ENCODE measurements around the gene LITAFD. TPM values are rescaled to one million over a fixed set of nuclear protein-coding genes. Genes with fewer than 3 reads are reported as not detected.
A peak's percentile ranks its signal among the peaks of the same experiment; 100 is the strongest.

LITAFD gene
- total and polyA plus RNA-seq, 10 of the 15 experiments (the other 5 are each of a cell fraction or from before 2014, with no cell fraction given) = not detected

DNA sequence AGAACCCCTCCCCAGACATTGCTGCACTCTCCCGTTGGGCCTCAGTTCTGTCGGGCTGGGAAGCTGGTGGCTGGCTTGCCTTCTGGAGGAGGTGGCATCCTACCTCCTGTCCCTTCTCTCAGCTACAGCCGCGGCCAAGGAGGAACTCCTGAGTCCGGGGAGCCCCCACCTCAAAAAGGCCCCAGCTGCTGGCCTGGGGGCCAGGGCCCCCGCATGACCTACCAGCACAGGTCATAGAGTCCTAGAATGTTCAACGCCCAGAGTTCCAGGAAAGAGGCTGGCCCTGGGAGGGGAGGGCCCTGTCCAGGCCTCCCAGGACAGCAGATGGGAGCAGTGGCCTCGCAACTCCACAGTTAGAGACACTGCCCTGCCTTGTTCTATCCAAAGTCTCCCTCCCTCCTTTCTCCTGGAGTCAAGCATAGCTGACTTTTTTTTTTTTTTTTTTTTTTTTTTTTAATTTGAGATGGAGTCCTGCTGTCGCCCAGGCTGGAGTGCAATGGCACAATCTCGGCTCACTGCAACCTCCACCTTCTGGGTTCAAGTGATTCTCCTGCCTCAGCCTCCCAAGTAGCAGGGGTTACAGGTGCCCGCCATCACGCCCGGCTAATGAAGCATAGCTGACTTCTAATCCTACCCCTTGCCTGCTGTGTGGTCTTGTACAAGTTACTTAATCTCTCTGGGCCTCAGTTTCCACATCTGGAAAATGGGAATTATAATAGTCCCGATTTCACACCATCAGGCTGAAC, 20.4 kb upstream of the LITAFD start:
- Histone ChIP-seq H3K4me3 (no peak overlapping the region), H3K9me3 (replicated peaks; ENCODE audit: control insufficient read depth, insufficient read depth, low read length) (no peaks in the 10 kb centered on the region; the same call in 2 of the 3 replicates), H4K20me1 (ENCODE audit: control insufficient read depth, insufficient read depth) (peaks cover 8% of the 10 kb centered on the region), H3K4me1 (ENCODE audit: control insufficient read depth, insufficient read depth, low read length) (peaks cover 6% of the 10 kb centered on the region; the same call in 1 of the 2 replicates), H3K9ac (ENCODE audit: control insufficient read depth, insufficient read depth, low read length) (no peak overlapping the region), H3K79me2 (ENCODE audit: control insufficient read depth, insufficient read depth, low read length) (peaks cover 58% of the 10 kb centered on the region), H3K36me3 (ENCODE audit: control insufficient read depth in 2 of 2, insufficient read depth in 2 of 2, low read length in 1 of 2) (peaks cover 21 to 23% of the 10 kb centered on the region in 2 experiments), H3K27ac (ENCODE audit: control insufficient read depth, insufficient read depth) (no peak overlapping the region), H3K27me3 (replicated peaks in 1 of 2; ENCODE audit: control insufficient read depth in 2 of 2, insufficient read depth in 2 of 2, low read length in 1 of 2) (no peaks in the 10 kb centered on the region), H3K4me2 (ENCODE audit: control insufficient read depth, insufficient read depth) (no peak overlapping the region), H2AFZ (ENCODE audit: control insufficient read depth, low read depth, low read length) (no peak overlapping the region)
- ATAC-seq = no peak
- DNase-seq (ENCODE audit: low read depth, low spot score) = no peak
- intact Hi-C loops (cut with micrococcal nuclease; ENCODE audit: unreplicated experiment) = no loop called here
- FAIRE-seq = no peak
- ChIA-PET CTCF (interaction anchor here (0.5 kb wide), 1 partner anchor 42 kb away, joined by 3 read pairs; no protein-coding TSS in a partner anchor), POLR2A (interaction anchor here (0.6 kb wide), 2 partner anchors 30 to 1092 kb away, joined by 3 to 5 read pairs; no protein-coding TSS in a partner anchor), SMC1A (ENCODE audit: uncharacterized antibody, unreplicated experiment) (interaction anchor here (0.6 kb wide), 1 partner anchor 19 kb away, joined by 3 read pairs; no protein-coding TSS in a partner anchor), RAD21 (ENCODE audit: unreplicated experiment) (interaction anchor here (0.6 to 0.7 kb wide), 2 partner anchors 12 to 787 kb away, joined by 3 read pairs; no protein-coding TSS in a partner anchor)
- in situ Hi-C loops (cut with MboI) = no loop called here
- no TSS peak for BruUV-seq (replicated peaks)
- TF ChIP-seq MXI1 (IDR thresholded peaks at IDR 0.05; ENCODE audit: low read depth, low read length) (no peak), POLR2A (IDR thresholded peaks at IDR 0.05; ENCODE audit: low read depth, low read length) (peak; percentile 48), POLR2AphosphoS2 (IDR thresholded peaks at IDR 0.05; ENCODE audit: low read depth, low read length) (0 out of 2 replicates have a peak, but pooled peaks have one; percentile 20)
- WGBS (ENCODE audit: insufficient coverage, insufficient replicate concordance, low lambda C conversion rate, missing lambda C conversion rate) = 95% methylated on average over 11 of the region's 14 CpGs

- peaks cover 66% of the 10 kb centered on the region for H3K79me2 ChIP-seq (ENCODE audit: control insufficient read depth, insufficient read depth, low read length)
- no peak for DNase-seq (ENCODE audit: low read depth, low spot score)
- no peak overlapping the region for H3K27ac ChIP-seq (ENCODE audit: control insufficient read depth, insufficient read depth)
- WGBS (ENCODE audit: insufficient coverage, insufficient replicate concordance, low lambda C conversion rate, missing lambda C conversion rate) = 81% methylated on average over 14 of the region's 14 CpGs
- POLR2A ChIA-PET = interaction anchor here (0.6 kb wide), 1 partner anchor 1091 kb away, joined by 5 read pairs; no protein-coding TSS in a partner anchor
- no peak for FAIRE-seq
- no peak overlapping the region for H3K9ac ChIP-seq (ENCODE audit: control insufficient read depth, insufficient read depth, low read length)
- H3K4me2 ChIP-seq (ENCODE audit: control insufficient read depth, insufficient read depth) = no peak overlapping the region
- in situ Hi-C loops (cut with MboI) (no loop called here), intact Hi-C loops (cut with micrococcal nuclease; ENCODE audit: unreplicated experiment) (no loop called here)
- TF ChIP-seq FOXK2 (IDR thresholded peaks at IDR 0.05) (0 out of 2 replicates have a peak, but pooled peaks have one; percentile 7), BCL3 (IDR thresholded peaks at IDR 0.05; ENCODE audit: borderline replicate concordance, insufficient read depth, low read depth, low read length, poor library complexity, severe bottlenecking) (peak; percentile 13), SREBF2 (IDR thresholded peaks at IDR 0.05; ENCODE audit: low read length) (no peak)
- RAD21 ChIA-PET (ENCODE audit: unreplicated experiment) = interaction anchor here (0.6 kb wide), 1 partner anchor 62 kb away, joined by 3 read pairs; no protein-coding TSS in a partner anchor
- SMC1A ChIA-PET (ENCODE audit: uncharacterized antibody, unreplicated experiment) = no interaction called here
- H3K9me3 ChIP-seq (replicated peaks; ENCODE audit: control insufficient read depth, insufficient read depth, low read length) = no peaks in the 10 kb centered on the region; the same call in 2 of the 3 replicates
- peaks cover 8% of the 10 kb centered on the region for H4K20me1 ChIP-seq (ENCODE audit: control insufficient read depth, insufficient read depth)
- H2AFZ ChIP-seq (ENCODE audit: control insufficient read depth, low read depth, low read length) = no peak overlapping the region
- no peaks in the 10 kb centered on the region for H3K27me3 ChIP-seq (replicated peaks in 1 of 2; ENCODE audit: control insufficient read depth in 2 of 2, insufficient read depth in 2 of 2, low read length in 1 of 2)
- CTCF ChIA-PET = interaction anchor here (1.2 kb wide), 1 partner anchor 43 kb away, joined by 3 read pairs; no protein-coding TSS in a partner anchor
- no peak overlapping the region for H3K4me3 ChIP-seq
- peaks cover 20 to 21% of the 10 kb centered on the region in 2 experiments for H3K36me3 ChIP-seq (ENCODE audit: control insufficient read depth in 2 of 2, insufficient read depth in 2 of 2, low read length in 1 of 2)
- H3K4me1 ChIP-seq (ENCODE audit: control insufficient read depth, insufficient read depth, low read length) = peaks cover 6% of the 10 kb centered on the region; the same call in 1 of the 2 replicates
- no peak for ATAC-seq
- no TSS peak for BruUV-seq (replicated peaks)
Observed at GRCh38 chr16:8862309-8863130, 19.6 kb upstream of the LITAFD start.
